Calu3 (cell line): Measurements from ENCODE around the gene TSC1. TPM values are rescaled to one million over a fixed set of nuclear protein-coding genes. Genes with fewer than 3 reads are reported as not detected.

Experiments
- BruUV-seq: library from RNA; stranded (reverse); fragments of 400-500 nt; replicated peaks from 2 replicates; lab custom pipeline; 2021; lab: Mats Ljungman, UMichigan
- CTCF ChIA-PET: fragments of 300-600 bp; sonication (Branson Sonifier 250); formaldehyde crosslinking; loops from one replicate; lab custom pipeline; 2022; ENCODE audit warnings: antibody characterized with exemption; lab: Charles Lee
- DNase-seq: peaks from one replicate; pipeline ENCODE4 v3.0.0; 2022
- H3K27ac Mint-ChIP-seq: one replicate; pipeline ENCODE4 v1.8.0; 2022; ENCODE audit warnings: mixed read lengths; ENCODE audit not compliant: unreplicated experiment
- H3K27me3 Mint-ChIP-seq: one replicate; pipeline ENCODE4 v1.8.0; 2022; ENCODE audit warnings: mixed read lengths; ENCODE audit not compliant: unreplicated experiment
- H3K36me3 Mint-ChIP-seq: one replicate; pipeline ENCODE4 v1.8.0; 2022; ENCODE audit warnings: mild to moderate bottlenecking, moderate library complexity, mixed read lengths; ENCODE audit not compliant: insufficient read depth, unreplicated experiment
- H3K4me1 Mint-ChIP-seq: one replicate; pipeline ENCODE4 v1.8.0; 2022; ENCODE audit warnings: mild to moderate bottlenecking, low read depth, mixed read lengths; ENCODE audit not compliant: unreplicated experiment
- H3K4me3 Mint-ChIP-seq: one replicate; pipeline ENCODE4 v1.8.0; 2022; ENCODE audit warnings: mild to moderate bottlenecking, low read depth, moderate library complexity, mixed read lengths; ENCODE audit not compliant: unreplicated experiment
- H3K9me3 Mint-ChIP-seq: one replicate; pipeline ENCODE4 v1.8.0; 2022; ENCODE audit warnings: low read depth, mixed read lengths; ENCODE audit not compliant: unreplicated experiment
- CTCF ChIP-seq: fragments of 200-600 bp; IDR thresholded peaks from one replicate; pipeline ENCODE4 v1.8.0; 2022; ENCODE audit warnings: antibody characterized with exemption; ENCODE audit not compliant: unreplicated experiment
- intact Hi-C: fragments of 100-400 bp; cut with micrococcal nuclease; formaldehyde crosslinking; loops from one replicate; pipeline ENCODE4 v1.10.0; 2022; ENCODE audit not compliant: unreplicated experiment
- total RNA-seq: library from RNA; stranded (reverse); gene quantifications from 2 replicates; pipeline ENCODE4 v1.2.3, GENCODE V29; 2022

TSC1 gene
- total RNA-seq, 1 experiment from 2014 or later, result 31.7 TPM

DNA sequence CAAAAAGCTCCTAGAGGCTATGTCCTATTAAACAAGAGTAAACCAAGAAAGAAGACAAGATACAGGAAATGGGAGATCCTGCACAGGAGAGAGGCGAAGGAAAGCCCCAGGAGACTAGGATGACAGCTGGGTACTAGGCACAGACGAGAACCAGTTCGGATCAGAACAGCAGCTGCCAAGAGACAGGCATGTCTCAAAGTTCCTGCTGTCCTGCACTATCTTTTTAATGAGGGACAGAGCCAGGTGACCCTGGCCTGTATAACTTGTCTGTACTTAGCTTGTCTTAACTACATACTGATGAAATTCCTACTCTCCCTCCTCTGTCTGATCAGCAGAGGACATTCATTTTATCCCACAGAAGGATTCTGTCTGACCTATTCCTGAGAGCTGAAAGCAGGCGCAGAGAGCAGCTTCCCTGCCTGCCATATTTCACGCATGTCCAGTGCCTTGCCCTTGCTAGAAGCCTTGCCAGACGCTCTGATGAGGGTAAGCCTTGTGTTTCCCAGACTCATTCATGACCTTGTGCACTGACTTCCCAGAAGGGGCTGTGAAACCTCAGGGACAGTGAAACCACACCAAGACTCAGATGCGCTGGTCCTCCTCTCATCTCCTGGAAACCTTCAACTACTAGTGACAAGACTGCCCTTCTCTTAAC, 24.7 kb downstream of the TSC1 start:
- intact Hi-C loops, result no loop called here
- Mint-ChIP-seq H3K27me3 (no peaks in the 10 kb centered on the region), H3K27ac (no peak overlapping the region), H3K36me3 (peaks cover 12% of the 10 kb centered on the region), H3K4me3 (no peak overlapping the region), H3K9me3 (no peaks in the 10 kb centered on the region), H3K4me1 (no peaks in the 10 kb centered on the region)
- no peak for DNase-seq
- no TSS peak for BruUV-seq
- TF ChIP-seq CTCF, result no peak
- CTCF ChIA-PET, result no interaction called here

GRCh38 chr9:132914924-132915323, 29.5 kb downstream of the TSC1 start:
- no peak for TF ChIP-seq CTCF
- no peaks in the 10 kb centered on the region for H3K4me1 Mint-ChIP-seq
- peaks cover 15% of the 10 kb centered on the region for H3K36me3 Mint-ChIP-seq
- CTCF ChIA-PET, result no interaction called here
- no peak overlapping the region for H3K4me3 Mint-ChIP-seq
- BruUV-seq, result no TSS peak
- no peak overlapping the region for H3K27ac Mint-ChIP-seq
- no peak for DNase-seq
- H3K27me3 Mint-ChIP-seq, result no peaks in the 10 kb centered on the region
- intact Hi-C loops, result no loop called here
- no peaks in the 10 kb centered on the region for H3K9me3 Mint-ChIP-seq

DNA sequence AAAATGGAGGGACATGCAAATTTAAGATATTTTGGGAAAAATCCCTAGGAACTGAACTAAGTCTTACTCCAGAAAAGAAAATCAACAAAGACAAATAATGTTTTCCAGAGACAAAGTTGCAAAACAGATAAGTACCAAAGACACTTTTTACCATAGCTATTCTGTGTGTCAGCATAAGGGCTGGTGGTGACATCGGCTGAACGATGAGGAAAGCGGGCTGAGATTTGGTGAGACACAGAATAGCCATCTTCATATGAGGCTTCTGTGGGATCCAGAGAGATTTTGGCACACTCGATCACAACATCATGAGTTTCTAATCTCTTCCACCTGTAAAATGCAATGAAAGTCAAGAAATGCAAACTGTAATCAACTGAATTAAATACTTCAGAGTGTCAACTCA, 32.3 kb downstream of the TSC1 start:
- no TSS peak for BruUV-seq
- H3K4me3 Mint-ChIP-seq, result no peak overlapping the region
- no peak for TF ChIP-seq CTCF
- no peak overlapping the region for H3K27ac Mint-ChIP-seq
- no peaks in the 10 kb centered on the region for H3K27me3 Mint-ChIP-seq
- CTCF ChIA-PET, result interaction anchor here (0.7 kb wide), 1 partner anchor 18 kb away, joined by 4 read pairs; no protein-coding TSS in a partner anchor
- DNase-seq, result no peak
- H3K36me3 Mint-ChIP-seq, result peaks cover 15% of the 10 kb centered on the region
- no peaks in the 10 kb centered on the region for H3K4me1 Mint-ChIP-seq
- no peaks in the 10 kb centered on the region for H3K9me3 Mint-ChIP-seq
- intact Hi-C loops, result no loop called here

GRCh38 chr9:132910376-132910775, 34.0 kb downstream of the TSC1 start:
- CTCF ChIA-PET, result no interaction called here
- no TSS peak for BruUV-seq
- Mint-ChIP-seq H3K27ac (no peak overlapping the region), H3K36me3 (peaks cover 22% of the 10 kb centered on the region), H3K4me3 (no peak overlapping the region), H3K4me1 (no peaks in the 10 kb centered on the region), H3K9me3 (no peaks in the 10 kb centered on the region), H3K27me3 (no peaks in the 10 kb centered on the region)
- intact Hi-C loops, result no loop called here
- no peak for DNase-seq
- no peak for TF ChIP-seq CTCF
